Pulmonary artery endothelial cell (primary cell): Measurements from ENCODE around the gene CCNYL1. TPM values are rescaled to one million over a fixed set of nuclear protein-coding genes. Genes with fewer than 3 reads are reported as not detected.
A peak's percentile ranks its signal among the peaks of the same experiment; 100 is the strongest.
"Not testable (repeated sequence)": the region's sequence is repeated elsewhere in the genome, so short reads cannot be mapped to it uniquely, and the experiment has no call there.

Experiments used
- DNase-seq: peaks from one replicate; pipeline ENCODE4 v3.0.0-alpha.2; 2011; ENCODE audit warnings: low read depth, low spot score
- total RNA-seq: library from RNA; depleted of rRNA; stranded (reverse); fragments of >200 nt; gene quantifications from 2 replicates; pipeline ENCODE4 v1.2.3, GENCODE V29; 2014

The CCNYL1 gene
- total RNA-seq, 1 donor from 2014 or later, result 45.5 TPM

DNA sequence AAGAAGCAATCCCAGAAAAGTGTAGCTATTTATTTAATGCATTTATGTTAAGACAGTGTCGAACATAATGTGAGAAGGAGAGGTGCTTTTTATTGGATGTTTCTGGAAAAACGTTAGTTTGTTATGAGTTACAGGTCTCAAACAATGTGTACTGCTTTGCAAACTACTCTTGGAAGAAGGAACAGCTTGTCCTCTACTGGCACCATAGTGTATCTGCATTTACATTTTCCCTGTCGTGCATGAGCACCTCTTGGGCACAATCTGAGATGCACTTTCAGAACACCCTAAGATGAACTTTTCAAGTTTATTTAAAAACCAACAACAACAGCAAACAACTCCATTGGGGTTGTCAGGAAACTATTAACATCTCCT is 22.8 kb downstream of the CCNYL1 start:
- DNase-seq, result peak; percentile 44

DNA sequence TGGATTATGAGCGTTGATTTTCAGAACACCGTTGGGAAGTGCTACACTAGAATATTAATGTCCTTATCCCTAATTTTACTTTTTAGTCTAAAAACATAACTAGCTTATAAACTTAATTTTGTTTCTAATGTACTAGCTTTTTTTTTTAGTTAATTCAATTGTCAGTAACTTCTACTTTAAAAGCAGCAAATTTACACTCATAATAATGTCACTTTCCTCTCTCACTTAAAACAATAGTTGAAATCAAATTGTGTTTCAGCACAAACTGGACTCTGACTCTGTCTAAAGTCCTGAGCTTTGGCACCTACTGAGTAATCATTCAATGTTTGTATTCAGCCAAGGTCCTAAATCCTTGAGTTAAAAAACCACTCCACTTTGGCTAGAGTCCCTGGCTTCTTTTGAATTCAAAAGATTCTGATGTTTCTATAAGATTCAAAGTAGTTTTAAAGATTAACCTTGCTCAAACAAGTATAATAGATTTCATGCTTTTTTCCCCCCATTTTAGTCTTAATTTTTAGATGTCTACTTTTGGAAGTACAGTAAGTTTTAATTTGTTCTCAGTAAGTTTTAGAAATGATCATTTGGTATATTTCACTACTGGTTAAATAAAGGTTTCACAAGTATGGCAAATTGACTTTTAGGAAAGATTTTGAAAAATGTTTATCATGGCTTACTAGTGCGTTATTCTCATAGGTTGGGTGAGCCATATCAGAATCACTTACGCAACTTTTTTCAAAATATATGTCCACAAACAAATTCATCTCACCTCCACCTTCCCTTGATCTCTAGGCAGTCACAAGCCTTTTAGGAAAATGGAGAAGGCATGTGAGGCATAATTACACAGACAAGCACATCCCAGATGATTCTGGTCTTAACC is 23.4 kb downstream of the CCNYL1 start:
- DNase-seq, result no peak

DNA sequence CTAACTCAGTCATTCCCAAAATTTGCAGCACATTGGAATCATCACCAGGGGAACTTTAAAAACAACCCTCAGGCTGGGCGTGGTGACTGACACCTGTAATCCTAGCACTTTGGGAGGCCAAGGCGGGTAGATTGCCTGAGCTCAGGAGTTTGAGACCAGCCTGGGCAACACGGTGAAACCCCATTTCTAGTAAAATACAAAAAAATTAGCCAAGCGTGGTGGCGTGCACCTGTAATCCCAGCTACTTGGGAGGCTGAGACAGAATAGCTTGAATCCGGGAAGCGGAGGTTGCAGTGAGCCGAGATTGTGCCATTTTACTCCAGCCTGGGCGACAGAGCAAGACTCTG is 24.0 kb downstream of the CCNYL1 start:
- not testable (repeated sequence) for DNase-seq

DNA sequence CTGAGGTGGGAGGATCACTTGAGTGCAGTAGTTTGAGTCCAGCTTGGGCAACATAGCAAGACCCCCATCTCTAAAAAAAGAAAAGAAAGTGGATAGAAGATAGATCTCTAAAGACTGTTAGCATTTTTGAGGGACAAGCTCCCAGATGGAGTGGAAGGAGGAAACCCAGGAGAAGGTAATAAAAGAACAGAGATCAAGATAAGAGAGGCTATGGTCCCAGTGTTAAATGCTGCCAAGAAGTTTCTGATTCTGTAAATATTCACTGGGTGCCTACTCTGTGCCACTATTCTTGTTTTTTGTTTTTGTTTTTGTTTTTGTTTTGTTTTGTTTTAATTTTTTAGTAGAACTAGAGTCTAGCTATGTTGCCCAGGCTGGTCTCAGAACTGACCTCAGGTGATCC is 32.1 kb downstream of the CCNYL1 start:
- no peak for DNase-seq

DNA sequence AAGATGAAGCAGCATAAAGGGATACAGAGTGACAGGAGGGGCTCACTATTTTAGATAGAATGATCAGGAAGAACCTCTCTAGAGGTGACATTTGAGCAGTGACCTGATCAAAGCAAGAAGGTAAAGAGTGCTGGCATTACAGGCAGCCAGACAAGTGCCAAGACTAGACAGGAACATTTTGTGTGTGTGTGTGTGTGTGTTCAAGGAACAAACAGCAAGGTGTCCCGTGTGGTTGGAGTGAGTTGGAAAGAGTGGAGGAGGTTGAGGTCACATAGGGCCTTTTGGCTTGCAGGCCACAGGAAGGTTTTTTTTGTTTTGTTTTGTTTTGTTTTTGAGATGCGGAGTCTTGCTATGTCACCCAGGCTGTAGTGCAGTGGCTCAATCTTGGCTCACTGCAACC is 32.6 kb downstream of the CCNYL1 start:
- DNase-seq, result no peak

DNA sequence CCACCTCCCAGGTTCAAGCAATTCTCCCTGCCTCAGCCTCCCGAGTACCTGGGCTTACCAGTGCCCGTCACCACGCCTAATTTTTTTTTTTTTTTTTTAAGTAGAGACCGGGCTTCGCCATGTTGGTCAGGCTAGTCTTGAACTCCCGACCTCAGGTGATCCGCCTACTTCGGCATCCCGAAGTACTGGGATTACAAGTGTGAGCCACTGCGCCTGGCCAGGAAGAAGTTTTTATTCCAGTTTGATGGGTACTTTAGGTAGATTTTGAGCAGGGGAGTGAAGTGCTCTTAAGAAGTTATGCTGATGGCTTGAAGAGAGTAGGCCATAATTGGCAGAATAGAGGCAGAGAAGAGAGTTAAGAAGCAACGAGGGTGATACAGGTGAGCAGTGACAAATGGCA is 33.0 kb downstream of the CCNYL1 start:
- no peak for DNase-seq

DNA sequence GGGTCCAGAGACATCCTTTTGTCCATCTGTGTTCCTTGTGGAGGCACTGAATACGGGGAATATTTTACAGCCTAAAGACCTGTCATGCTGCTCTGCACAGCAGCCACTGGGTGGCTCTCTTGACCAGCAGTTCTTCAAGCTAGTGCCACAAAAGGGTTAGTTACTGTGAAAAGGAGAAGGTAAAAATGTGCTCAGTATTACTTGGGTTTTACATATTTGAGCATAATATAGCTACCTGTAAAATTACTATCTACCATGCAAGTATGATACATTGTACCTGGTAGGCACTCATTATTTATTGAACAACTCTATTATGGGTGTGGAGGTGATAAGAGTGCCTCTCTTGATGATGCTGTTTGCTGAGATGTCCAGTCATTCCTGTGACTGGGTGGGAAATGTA is 34.7 kb downstream of the CCNYL1 start:
- DNase-seq, result peak; percentile 39

DNA sequence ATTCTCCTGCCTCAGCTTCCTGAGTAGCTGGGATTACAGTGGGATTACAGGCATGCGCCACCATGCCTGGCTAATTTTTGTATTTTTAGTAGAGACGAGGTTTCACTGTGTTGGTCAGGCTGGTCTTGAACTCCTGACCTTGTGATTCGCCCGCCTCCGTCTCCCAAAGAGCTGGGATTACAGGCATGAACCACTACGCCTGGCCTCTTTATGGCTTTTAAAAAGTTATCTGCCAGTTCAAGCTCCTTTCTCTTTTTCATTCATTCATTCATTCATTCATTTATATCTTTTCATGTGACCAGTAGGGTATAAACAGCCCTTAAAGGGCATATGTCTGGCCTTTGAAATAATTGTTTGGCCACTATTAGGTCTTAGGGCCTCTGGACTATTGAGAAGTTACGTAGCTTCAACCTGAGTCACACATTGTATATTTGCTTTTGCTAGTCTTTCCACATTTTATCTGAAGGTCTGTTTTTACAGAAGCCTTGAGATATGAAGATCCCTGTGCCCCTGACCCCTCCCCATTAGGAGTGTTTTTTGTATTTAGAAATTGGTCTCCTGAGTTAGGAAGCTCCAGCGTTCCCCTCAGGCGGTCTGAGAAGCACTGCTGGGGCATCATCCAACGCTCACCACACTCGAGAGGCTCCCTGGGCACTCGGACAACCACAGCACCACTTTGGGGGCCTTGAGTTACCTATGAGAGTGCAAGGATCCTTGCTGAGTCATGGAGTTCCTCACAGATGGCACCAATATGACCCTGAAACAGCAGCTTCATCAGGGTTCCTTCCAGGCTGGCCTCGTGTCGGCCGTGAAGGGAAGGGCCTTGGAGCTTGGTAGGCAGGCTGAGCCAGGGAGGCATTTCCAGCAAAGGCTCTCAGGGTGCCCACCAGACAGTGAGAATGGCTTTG is 36.5 kb downstream of the CCNYL1 start:
- no peak for DNase-seq

DNA sequence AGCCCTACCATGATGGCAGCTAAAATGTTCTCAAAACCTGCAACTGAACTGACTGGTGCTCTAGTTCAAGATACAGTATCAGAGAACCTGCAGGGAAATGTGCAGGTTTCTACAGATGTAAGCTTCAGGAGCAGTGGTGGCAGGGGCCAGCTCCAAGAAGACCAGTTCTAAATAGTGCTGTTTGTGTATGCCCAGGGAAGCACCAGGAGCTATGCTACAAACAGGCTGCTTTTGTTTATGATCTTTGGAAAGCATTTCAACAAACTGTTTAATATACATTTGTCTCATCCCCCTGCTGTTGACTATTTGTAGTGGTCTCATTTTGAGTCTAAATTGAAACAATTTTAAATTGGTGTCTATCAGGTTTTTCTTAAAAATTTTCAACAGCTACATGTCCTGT is 37.6 kb downstream of the CCNYL1 start:
- DNase-seq, result no peak

DNA sequence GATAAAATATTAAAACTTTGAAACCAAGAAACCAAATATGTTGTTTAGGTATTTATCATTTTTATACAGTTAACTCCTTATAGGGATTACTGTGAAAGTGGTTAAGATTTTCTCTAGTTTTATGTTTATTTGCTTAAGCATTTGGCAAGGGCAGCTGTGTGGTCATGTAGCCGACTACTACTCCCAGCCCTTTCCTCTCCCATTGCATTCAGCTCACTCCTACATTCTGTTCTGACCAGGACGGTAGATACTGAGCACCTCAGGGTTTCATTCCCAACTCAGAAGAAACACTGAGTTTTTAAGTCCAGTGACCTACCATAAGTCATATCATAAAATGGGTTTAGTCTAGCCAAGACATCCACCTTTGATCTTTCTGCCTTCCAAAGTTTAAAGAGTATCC is 38.4 kb downstream of the CCNYL1 start:
- DNase-seq, result no peak

DNA sequence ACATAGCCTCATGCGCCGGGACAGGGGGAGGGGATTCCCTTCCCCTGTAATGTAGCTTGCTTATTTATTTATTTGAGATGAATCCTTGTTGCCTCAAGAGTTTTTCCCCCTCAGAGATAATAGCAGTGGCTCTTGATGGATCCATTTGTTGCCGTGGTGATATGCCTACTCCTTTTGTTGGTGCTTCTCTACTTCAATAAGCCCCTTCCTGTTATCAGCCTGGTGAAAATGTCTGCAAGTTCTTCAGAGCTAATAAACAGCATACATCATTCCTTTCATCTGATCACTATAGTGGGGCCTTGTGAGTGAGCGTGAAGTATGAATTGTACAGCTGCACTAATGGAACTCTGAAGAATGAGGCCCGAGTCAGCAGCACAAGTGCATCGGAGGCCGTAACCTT is 38.9 kb downstream of the CCNYL1 start:
- no peak for DNase-seq

DNA sequence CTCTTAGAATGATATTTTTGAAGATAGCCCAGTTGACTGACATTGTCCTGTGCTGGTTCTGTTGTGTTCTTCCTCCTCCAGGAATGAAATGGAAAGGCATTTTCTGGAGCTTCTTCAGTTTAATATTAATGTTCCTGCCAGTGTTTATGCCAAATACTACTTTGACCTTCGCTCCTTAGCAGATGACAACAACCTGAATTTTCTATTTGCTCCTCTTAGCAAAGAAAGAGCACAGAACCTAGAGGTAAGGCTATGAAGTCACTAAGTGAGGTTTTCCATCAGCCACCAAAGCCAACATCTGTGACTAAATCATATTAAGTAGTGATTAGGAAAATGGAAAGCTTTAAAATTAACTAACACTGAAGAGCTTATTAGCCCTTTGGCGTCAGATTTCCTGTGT is 39.4 kb downstream of the CCNYL1 start:
- DNase-seq, result no peak

DNA sequence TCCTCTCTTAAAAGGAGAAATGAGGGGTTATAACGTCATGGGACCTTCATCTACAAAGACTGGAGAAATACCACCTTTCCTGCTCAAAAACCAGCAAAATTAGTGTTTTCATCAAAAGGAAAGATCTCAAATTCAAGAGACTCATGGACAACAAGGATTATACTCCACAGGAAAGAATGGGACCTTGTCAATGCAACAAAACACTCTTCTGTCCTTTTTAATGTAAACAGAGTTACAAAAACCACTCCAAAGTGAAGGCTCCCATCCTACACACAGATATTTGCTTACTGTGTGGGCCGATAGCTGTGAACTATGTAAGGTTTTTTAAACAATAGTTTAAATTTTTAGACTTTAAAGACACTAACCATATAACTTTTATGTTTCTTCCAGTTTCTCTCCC is 42.2 kb downstream of the CCNYL1 start:
- DNase-seq, result not testable (repeated sequence)

DNA sequence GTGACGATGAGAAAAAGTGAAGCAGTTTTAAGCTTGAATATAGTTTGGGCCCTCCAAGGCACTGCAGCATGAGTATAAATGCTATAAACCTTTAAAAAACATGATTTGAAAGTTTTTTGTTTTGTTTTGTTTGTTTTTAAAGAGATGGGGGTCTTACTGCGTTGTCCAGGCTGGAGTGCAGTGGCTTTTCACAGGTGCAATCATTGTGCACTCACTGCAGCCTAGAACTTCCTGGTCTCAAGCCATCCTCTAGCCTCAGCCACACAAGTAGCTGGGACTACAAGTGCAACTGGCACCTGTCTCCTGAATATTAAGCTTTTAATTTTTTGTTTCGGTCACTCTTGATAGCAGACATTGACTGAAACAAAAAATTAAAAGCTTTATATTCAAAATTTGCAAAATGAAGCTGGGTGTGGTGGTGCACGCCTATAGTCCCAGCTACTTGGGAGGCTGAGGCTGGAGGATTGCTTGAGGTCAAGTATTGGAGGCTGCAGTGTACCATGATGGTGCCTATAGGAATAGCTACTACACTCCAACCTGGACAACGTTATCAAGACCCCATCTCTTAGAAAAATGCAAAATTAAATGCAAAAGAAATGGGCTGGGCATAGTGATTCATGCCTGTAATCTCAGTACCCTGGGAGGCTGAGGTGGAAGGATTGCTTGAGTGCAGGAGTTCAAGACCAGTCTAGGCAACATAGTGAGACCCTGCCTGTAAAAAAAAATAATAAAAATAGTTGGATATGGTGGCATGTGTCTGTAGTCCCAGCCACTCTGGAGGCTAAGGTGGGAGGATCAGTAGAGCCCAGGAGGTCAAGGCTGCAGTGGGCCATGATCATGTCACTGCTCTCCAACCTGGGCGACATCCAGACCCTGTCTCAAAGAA is 43.3 kb downstream of the CCNYL1 start:
- DNase-seq, result no peak

DNA sequence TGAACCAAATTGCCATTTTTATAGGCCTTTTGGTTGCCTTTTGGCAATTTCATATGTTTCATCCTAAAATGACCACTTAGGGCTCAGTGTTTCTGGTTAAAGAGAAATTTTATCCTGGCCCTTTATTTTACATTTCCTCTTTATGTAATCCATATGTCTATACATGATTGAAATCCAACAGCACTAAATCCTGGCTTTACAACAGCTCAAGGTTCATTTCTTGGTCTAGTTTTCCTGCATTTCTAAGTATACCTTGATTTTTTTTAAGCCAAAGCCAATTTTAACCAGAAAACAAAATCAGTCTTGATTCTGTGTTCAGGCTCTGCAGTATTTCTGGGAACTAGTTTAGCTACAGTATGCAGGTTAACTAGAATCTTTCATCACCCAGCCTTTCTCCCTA is 46.6 kb downstream of the CCNYL1 start:
- DNase-seq, result no peak

DNA sequence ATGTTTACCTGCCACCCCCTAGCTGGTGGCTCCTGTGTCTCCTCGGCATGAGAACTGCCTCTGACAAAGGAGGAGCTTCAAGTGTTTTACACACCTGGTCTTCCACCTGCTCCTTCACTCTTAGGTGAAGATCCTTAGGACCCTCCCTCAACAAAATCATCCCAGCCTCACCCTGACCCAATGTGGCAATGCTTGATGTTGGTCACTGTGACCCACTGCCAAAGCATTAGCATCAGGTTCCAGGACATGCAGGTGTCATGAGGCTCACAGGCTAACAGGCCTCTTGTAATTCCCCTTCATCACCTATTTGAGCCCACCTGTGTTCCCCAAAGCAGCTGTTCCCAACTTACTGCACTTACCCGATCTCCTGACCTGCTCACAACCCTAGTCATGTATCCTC is 48.5 kb downstream of the CCNYL1 start:
- no peak for DNase-seq

DNA sequence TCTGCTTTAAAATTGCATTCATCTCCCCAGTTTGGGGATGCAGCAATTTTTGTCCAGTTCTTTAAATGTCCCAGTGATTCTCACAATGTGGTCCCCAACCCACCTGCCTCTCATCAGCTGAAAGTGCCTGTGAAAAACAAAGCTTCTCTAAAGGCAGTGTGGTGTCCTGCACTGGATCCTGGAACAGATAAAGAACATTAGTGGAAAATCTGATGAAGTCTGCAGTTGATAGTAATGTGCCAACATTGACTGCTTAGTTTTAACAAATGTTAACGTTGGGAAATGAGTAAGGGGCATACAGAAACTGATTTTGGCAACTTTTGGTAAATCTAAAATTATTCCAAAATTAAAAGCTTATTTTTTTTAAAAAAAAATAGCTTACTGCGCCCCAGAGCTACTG is 49.0 kb downstream of the CCNYL1 start:
- no peak for DNase-seq

DNA sequence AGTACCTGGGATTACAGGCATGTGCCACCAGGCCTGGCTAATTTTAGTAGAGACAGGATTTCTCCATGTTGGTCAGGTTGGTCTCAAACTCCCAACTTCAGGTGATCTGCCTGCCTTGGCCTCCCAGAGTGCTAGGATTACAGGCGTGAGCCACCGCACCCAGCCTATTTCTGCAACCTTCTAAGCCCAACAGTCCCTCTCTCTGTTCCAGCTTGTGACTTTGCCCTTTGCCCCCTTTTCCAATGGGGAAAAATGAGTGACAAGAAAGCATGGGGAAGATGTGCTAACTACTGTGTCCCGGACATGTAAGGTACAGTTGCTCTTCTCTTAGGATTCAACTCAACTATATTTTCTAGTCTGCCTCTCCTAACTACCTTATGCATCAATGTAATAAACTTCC is 50.0 kb downstream of the CCNYL1 start:
- not testable (repeated sequence) for DNase-seq

DNA sequence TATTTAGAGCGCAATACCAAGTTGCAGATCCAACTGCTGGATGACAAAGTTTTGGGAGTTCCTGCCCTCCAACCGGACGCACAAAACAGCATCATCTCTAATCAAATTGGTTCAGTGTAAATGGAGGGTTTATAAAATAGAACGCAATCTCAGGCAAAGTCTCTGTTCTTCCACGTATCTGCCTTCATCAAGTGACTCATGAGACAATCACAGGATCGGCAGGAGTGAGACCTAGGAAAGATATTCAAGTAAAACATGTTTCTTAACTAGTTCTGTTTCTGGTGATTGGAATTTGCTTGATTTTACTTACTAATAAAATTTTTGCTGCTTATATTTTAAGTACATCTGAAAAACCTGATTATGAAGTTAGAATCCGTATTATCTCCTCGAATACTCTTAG is 50.7 kb downstream of the CCNYL1 start:
- DNase-seq, result no peak

DNA sequence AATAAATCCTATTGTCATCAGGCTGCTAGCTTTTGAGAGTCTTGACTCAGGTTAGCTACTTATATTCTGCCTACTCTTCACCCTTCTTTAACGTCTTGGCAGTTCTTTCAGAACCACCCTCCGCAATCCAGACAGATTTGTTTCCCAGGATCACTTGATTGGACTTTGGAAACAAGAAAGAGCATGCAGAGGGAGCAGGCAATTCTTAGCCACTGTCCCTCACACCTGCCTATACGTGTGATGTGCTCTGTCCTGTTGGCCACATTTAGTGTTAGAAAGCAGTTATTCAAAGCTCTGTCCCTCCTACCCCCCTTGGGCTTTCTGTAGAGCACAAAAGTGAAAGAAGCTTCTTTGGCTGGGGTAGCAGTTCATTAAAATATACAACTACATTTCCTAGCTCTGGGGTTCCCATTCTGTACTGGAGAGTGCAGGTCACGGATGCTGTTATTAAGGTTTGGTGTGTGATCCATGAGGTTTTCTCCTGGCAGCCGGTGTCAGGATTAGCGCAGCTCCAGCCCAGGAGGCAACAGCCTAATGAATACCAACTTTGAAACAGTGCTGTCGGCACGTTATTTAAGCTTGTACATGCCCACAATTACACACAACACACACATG is 52.0 kb downstream of the CCNYL1 start:
- no peak for DNase-seq

DNA sequence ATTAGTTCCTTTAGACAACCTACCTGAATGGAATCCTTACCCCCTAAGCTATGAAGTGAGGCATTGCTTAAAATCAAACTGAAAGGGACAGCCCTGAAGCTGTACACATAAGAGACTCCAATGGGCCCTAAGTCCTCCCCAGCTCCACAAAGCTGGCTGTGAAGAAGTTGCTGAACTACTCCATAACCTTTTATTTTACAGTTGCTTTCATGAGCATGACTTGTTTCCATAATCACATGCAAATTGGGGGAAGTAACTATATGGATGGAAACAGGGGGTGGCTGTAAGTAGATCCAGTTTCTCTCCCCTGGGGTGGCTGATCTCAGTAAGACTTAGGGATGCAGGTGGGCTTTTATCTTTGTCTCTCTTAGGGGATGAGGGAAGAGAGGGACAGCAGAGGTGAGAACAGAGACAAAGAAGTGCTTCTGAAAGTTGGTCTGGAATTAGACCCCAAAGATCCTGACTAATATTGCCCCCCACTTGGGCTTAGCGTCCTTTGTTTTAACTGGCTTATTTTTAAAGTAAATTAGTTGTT is 52.7 kb downstream of the CCNYL1 start:
- no peak for DNase-seq
